A549 (cell line): ENCODE data around the gene OPRD1. TPM values are rescaled to one million over a fixed set of nuclear protein-coding genes. Genes with fewer than 3 reads are reported as not detected.

Source experiments
- ATAC-seq, 2 experiments: fragments of 200-7000 bp in 1 of 2; fragments of >200 bp in 1 of 2; cut with Nextera tagmentation in 1 of 2; cut with Tn5 transposase in 1 of 2; 3 replicates each; pipeline versions ENCODE4 v1.8.0 to v1.9.1; 2018 to 2020; ENCODE audit warnings: mild to moderate bottlenecking in 1 of 2, moderate library complexity in 1 of 2
- CTCF ChIA-PET: fragments of 300-600 bp; sonication (Branson Sonifier 250); formaldehyde crosslinking; extraction: SDS; loops from one replicate; lab custom pipeline; 2021; ENCODE audit warnings: antibody characterized with exemption, inconsistent platforms; lab: Yijun Ruan, JAX
- POLR2A ChIA-PET: fragments of 350-600 bp; formaldehyde crosslinking; extraction: SDS; loops from one replicate; lab custom pipeline; 2021; ENCODE audit warnings: antibody characterized with exemption, inconsistent platforms; lab: Yijun Ruan, JAX
- DNase-seq, 2 experiments: peaks; one replicate each; pipeline versions ENCODE4 v3.0.0 to v3.0.0-alpha.2; 2011 to 2016; ENCODE audit warnings: low read depth in 1 of 2, low spot score in 1 of 2
- FAIRE-seq: peaks from 2 replicates; lab custom pipeline; 2011; peaks lifted over from hg19 to GRCh38; lab: Jason Lieb, UNC
- H3K27ac ChIP-seq, 2 experiments: fragments of >200 bp; sonication (Bioruptor Twin); formaldehyde crosslinking; 3 replicates each; pipeline ENCODE4 v1.5.1; 2016 to 2017
- H3K4me1 ChIP-seq: fragments of >200 bp; sonication (Bioruptor Twin); formaldehyde crosslinking; 3 replicates; pipeline ENCODE4 v1.6.1; 2016
- H3K4me2 ChIP-seq: fragments of >200 bp; sonication (Bioruptor Twin); formaldehyde crosslinking; 3 replicates; pipeline ENCODE4 v1.6.1; 2016
- H3K4me3 ChIP-seq: fragments of >200 bp; sonication (Bioruptor Twin); formaldehyde crosslinking; 3 replicates; pipeline ENCODE4 v1.5.1; 2016
- H3K9me3 ChIP-seq: fragments of >200 bp; sonication (Bioruptor Twin); formaldehyde crosslinking; 3 replicates; pipeline ENCODE4 v1.6.1; 2016
- BHLHE40 ChIP-seq: IDR thresholded peaks from 2 replicates; pipeline ENCODE4 v1.6.1; 2012; ENCODE audit warnings: low read depth, low read length, inconsistent platforms
- CBX8 ChIP-seq: fragments of 200-600 bp; sonication (generic); IDR thresholded peaks from 2 replicates; pipeline ENCODE4 v1.6.1; 2016
- ESRRA ChIP-seq: fragments of 150-350 bp; IDR thresholded peaks from 2 replicates; pipeline ENCODE4 v1.6.1; 2014; ENCODE audit warnings: mild to moderate bottlenecking, low read length, borderline replicate concordance
- FOSL2 ChIP-seq, 2 experiments: fragments of 450-650 bp in 1 of 2; fragments of >200 bp in 1 of 2; sonication (Bioruptor Twin) in 1 of 2; formaldehyde crosslinking; IDR thresholded peaks; 2 replicates each; pipeline versions ENCODE4 v1.5.0 to v1.6.1; 2016 to 2020; ENCODE audit warnings: mild to moderate bottlenecking in 1 of 2, moderate library complexity in 1 of 2
- FOXS1 ChIP-seq: fragments of 250-450 bp; sonication (Bioruptor Pico); IDR thresholded peaks from 2 replicates; pipeline ENCODE4 v1.5.0; 2020; ENCODE audit warnings: mild to moderate bottlenecking, moderate library complexity
- GATA3 ChIP-seq: IDR thresholded peaks from 2 replicates; pipeline ENCODE4 v1.6.1; 2012; ENCODE audit warnings: borderline replicate concordance
- HES2 ChIP-seq: fragments of >200 bp; sonication (Bioruptor Twin); formaldehyde crosslinking; IDR thresholded peaks from 2 replicates; pipeline ENCODE4 v1.6.1; 2016
- HEYL ChIP-seq: fragments of 250-450 bp; sonication (Bioruptor Pico); IDR thresholded peaks from 2 replicates; pipeline ENCODE4 v1.8.0; 2021; ENCODE audit warnings: mild to moderate bottlenecking, moderate library complexity
- MYC ChIP-seq: IDR thresholded peaks from 2 replicates; pipeline ENCODE4 v1.6.1; 2012; ENCODE audit warnings: mild to moderate bottlenecking, inconsistent platforms, low read length, improper control_type of control experiment, borderline replicate concordance
- POLR2A ChIP-seq: IDR thresholded peaks from 2 replicates; pipeline ENCODE4 v1.6.1; 2012; ENCODE audit warnings: mild to moderate bottlenecking, low read length
- RCOR1 ChIP-seq: fragments of 150-350 bp; IDR thresholded peaks from 2 replicates; pipeline ENCODE4 v1.6.1; 2014; ENCODE audit warnings: antibody characterized with exemption, low read length, low read depth
- RFX5 ChIP-seq: fragments of 450-650 bp; IDR thresholded peaks from 2 replicates; pipeline ENCODE4 v1.7.1; 2014; ENCODE audit warnings: antibody characterized with exemption, mild to moderate bottlenecking, moderate library complexity
- SREBF2 ChIP-seq: fragments of 450-650 bp; IDR thresholded peaks from 2 replicates; pipeline ENCODE4 v1.6.1; 2014; ENCODE audit warnings: mild to moderate bottlenecking, moderate library complexity
- USF2 ChIP-seq: fragments of 450-650 bp; IDR thresholded peaks from 2 replicates; pipeline ENCODE4 v1.6.1; 2014; ENCODE audit warnings: antibody characterized with exemption
- ZC3H11A ChIP-seq: fragments of 450-650 bp; IDR thresholded peaks from 2 replicates; pipeline ENCODE4 v1.6.1; 2014; ENCODE audit warnings: antibody characterized with exemption, mild to moderate bottlenecking
- ZFP36 ChIP-seq: fragments of 450-650 bp; IDR thresholded peaks from 2 replicates; pipeline ENCODE4 v1.6.1; 2014; ENCODE audit warnings: borderline replicate concordance; ENCODE audit not compliant: partially characterized antibody
- ZNF302 ChIP-seq: fragments of 250-450 bp; sonication (Bioruptor Pico); IDR thresholded peaks from 2 replicates; pipeline ENCODE4 v1.9.0; 2021; ENCODE audit warnings: inconsistent platforms, mild to moderate bottlenecking, moderate library complexity
- WGBS: methylation state at CpG from one replicate; pipeline ENCODE4 v1.1.6; 2017; ENCODE audit errors: missing lambda C conversion rate; 5-methylcytosine and 5-hydroxymethylcytosine counted together
- polyA plus RNA-seq, 4 experiments: library from polyadenylated mRNA; depleted of rRNA in 3 of 4; stranded (reverse); fragments of >200 nt; fragmentation: RNase III in 1 of 4; extraction: RNeasy Plus Mini Kit Qiagen cat#74134 plus additional on column Dnase treatment in 1 of 4; gene quantifications; 2 replicates in 3 of 4; 3 replicates in 1 of 4; pipeline ENCODE4 v1.2.3, GENCODE V29; 2011 to 2017
- TF ChIP-seq, protein P1 (sequence below): fragments of 250-450 bp; sonication (Bioruptor Pico); IDR thresholded peaks from 2 replicates; pipeline ENCODE4 v1.5.0; 2021; ENCODE audit warnings: mild to moderate bottlenecking, moderate library complexity, borderline replicate concordance

The OPRD1 gene
- polyA plus RNA-seq, 2 of the 4 experiments (the other 2 are of a cell fraction) = not detected

- POLR2A ChIA-PET = no interaction called here
- Histone ChIP-seq H3K4me2 (peak overlapping the region; percentile 53), H3K4me1 (peaks cover 18% of the 10 kb centered on the region), H3K27ac (peak overlapping the region in 1 of 2 experiments; percentile 32; a peak in 2 of 6 replicates), H3K9me3 (no peaks in the 10 kb centered on the region), H3K4me3 (no peak overlapping the region)
- no peak for FAIRE-seq
- WGBS = 41% methylated on average over 3 of the region's 3 CpGs
- TF ChIP-seq MYC = no peak
- peak; percentile 78 for TF ChIP-seq ZFP36
- peak; percentile 29; the same call in 1 of the 2 replicates for TF ChIP-seq USF2
- TF ChIP-seq ZC3H11A = no peak
- no peak for TF ChIP-seq RFX5
- TF ChIP-seq FOSL2 (IDR thresholded peaks at IDR 0.05) = no peak
- TF ChIP-seq FOSL2 (CRISPR knock-in tag; IDR thresholded peaks at IDR 0.05) = peak; percentile 33; the same call in 1 of the 2 replicates
- ATAC-seq = peak; percentile 46 to 58; a peak in 4 of 6 replicates
- peak; percentile 30 to 58 for DNase-seq
- CTCF ChIA-PET = interaction anchor here (1.1 to 3.4 kb wide), 4 partner anchors 9 to 257 kb away, joined by 4 to 20 read pairs (median 4); partner anchors contain the start of gene YTHDF2
These were observed 48.5 kb downstream of the OPRD1 start for GRCh38 chr1:28860332-28861073.

GRCh38 chr1:28862571-28863403 lies 50.8 kb downstream of the OPRD1 start:
- DNase-seq = no peak
- Histone ChIP-seq H3K4me1 (peaks cover 26% of the 10 kb centered on the region), H3K27ac (no peak overlapping the region), H3K9me3 (no peaks in the 10 kb centered on the region), H3K4me2 (no peak overlapping the region), H3K4me3 (no peak overlapping the region)
- WGBS = 96% methylated on average over 41 of the region's 66 CpGs
- no peak for ATAC-seq
- ChIA-PET CTCF (interaction anchor here (0.9 to 3.4 kb wide), 4 partner anchors 14 to 78 kb away, joined by 3 to 20 read pairs (median 6); no protein-coding TSS in a partner anchor), POLR2A (no interaction called here)
- no peak for TF ChIP-seq RCOR1
- TF ChIP-seq CBX8 = no peak
- TF ChIP-seq HES2 = no peak
- no peak for TF ChIP-seq BHLHE40
- TF ChIP-seq ZNF302 = no peak
- TF ChIP-seq, protein P1, sequence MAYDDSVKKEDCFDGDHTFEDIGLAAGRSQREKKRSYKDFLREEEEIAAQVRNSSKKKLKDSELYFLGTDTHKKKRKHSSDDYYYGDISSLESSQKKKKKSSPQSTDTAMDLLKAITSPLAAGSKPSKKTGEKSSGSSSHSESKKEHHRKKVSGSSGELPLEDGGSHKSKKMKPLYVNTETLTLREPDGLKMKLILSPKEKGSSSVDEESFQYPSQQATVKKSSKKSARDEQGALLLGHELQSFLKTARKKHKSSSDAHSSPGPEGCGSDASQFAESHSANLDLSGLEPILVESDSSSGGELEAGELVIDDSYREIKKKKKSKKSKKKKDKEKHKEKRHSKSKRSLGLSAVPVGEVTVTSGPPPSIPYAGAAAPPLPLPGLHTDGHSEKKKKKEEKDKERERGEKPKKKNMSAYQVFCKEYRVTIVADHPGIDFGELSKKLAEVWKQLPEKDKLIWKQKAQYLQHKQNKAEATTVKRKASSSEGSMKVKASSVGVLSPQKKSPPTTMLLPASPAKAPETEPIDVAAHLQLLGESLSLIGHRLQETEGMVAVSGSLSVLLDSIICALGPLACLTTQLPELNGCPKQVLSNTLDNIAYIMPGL (CRISPR knock-in tag) = no peak
- TF ChIP-seq SREBF2 = no peak
- no peak for TF ChIP-seq ESRRA
- no peak for TF ChIP-seq RFX5
- TF ChIP-seq, all 56 proteins: peak for 0
- no peak for FAIRE-seq

GRCh38 chr1:28864695-28865094 lies 52.7 kb downstream of the OPRD1 start:
- 57% methylated on average over 6 of the region's 6 CpGs for WGBS

More at GRCh38 chr1:28864695-28865094, 52.7 kb downstream of the OPRD1 start:
- POLR2A ChIA-PET = no interaction called here
- Histone ChIP-seq H3K9me3 (no peaks in the 10 kb centered on the region), H3K4me1 (peaks cover 23% of the 10 kb centered on the region), H3K4me3 (no peak overlapping the region), H3K27ac (no peak overlapping the region), H3K4me2 (no peak overlapping the region)
- FAIRE-seq = no peak
- no peak for ATAC-seq
- TF ChIP-seq FOXS1 (CRISPR knock-in tag) (no peak), RCOR1 (no peak), GATA3 (no peak), POLR2A (no peak), HEYL (no peak)
- DNase-seq = no peak
- CTCF ChIA-PET = interaction anchor here (1.9 kb wide), 1 partner anchor 80 kb away, joined by 5 read pairs; no protein-coding TSS in a partner anchor
